HG03159 (cell line): ENCODE results near the gene FAM110C.

Experiments
- ATAC-seq: cut with Tn5 transposase; IDR thresholded peaks from one replicate; pipeline ENCODE4 v1.9.1; 2021; ENCODE audit warnings: mild to moderate bottlenecking, moderate library complexity; ENCODE audit not compliant: unreplicated experiment

The FAM110C gene

GRCh38 chr2:10222-10875 lies 36.0 kb downstream of the FAM110C start:
- ATAC-seq = no peak
